K562 (cell line): ENCODE results near the gene IL17D. TPM values are rescaled to one million over a fixed set of nuclear protein-coding genes. Genes with fewer than 3 reads are reported as not detected.

ENCODE experiments used
- ATAC-seq: fragments of 200-7000 bp; cut with Tn5 transposase; 3 replicates; pipeline ENCODE4 v1.9.1; 2020; ENCODE audit warnings: moderate library complexity
- BruUV-seq: library from RNA; stranded (reverse); fragments of 400-500 nt; replicated peaks from 2 replicates; lab custom pipeline; 2021; lab: Mats Ljungman, UMichigan
- CTCF ChIA-PET: fragments of 300-600 bp; formaldehyde crosslinking; extraction: SDS; loops from one replicate; lab custom pipeline; 2021; ENCODE audit warnings: low intra/inter-chr PET ratio; lab: Yijun Ruan, JAX
- POLR2A ChIA-PET: fragments of 300-600, 350-650 bp; sonication (Branson Sonifier 250); formaldehyde crosslinking; extraction: SDS; loops from one replicate; lab custom pipeline; 2021; ENCODE audit warnings: antibody characterized with exemption, inconsistent platforms; lab: Yijun Ruan, JAX
- DNase-seq, 4 experiments: peaks; one replicate each; pipeline versions ENCODE4 v3.0.0 to v3.0.0-alpha.2; 2011 to 2018; ENCODE audit warnings: low spot score in 3 of 4, mixed read lengths in 3 of 4; ENCODE audit errors: extremely low read depth in 1 of 4
- FAIRE-seq: peaks from 2 replicates; lab custom pipeline; 2011; peaks lifted over from hg19 to GRCh38; lab: Jason Lieb, UNC
- H2AFZ ChIP-seq: 2 replicates; pipeline ENCODE4 v1.6.0; 2011; ENCODE audit warnings: low read depth, low read length, control low read depth, inconsistent platforms
- H3K27ac ChIP-seq: fragments of 200-600 bp; 3 replicates; pipeline ENCODE4 v1.8.0; 2011; ENCODE audit warnings: low read depth, mild to moderate bottlenecking, control low read depth, inconsistent platforms, low read length, moderate library complexity, mixed read lengths; ENCODE audit errors: extremely low read depth
- H3K27me3 ChIP-seq, 2 experiments: fragments of 300-600 bp in 1 of 2; 2 replicates in 1 of 2; 3 replicates in 1 of 2; pipeline versions ENCODE4 v1.6.0 to v1.8.0; 2011; ENCODE audit warnings: inconsistent platforms in 2 of 2, low read length in 2 of 2, mild to moderate bottlenecking in 1 of 2, mixed read lengths in 1 of 2, moderate library complexity in 1 of 2; ENCODE audit not compliant: control insufficient read depth in 2 of 2, insufficient read depth in 2 of 2
- H3K36me3 ChIP-seq: fragments of 300-600 bp; 3 replicates; pipeline ENCODE4 v1.8.0; 2011; ENCODE audit warnings: mild to moderate bottlenecking, low read length, inconsistent platforms; ENCODE audit not compliant: control insufficient read depth, insufficient read depth
- H3K4me1 ChIP-seq, 2 experiments: fragments of 200-600 bp in 1 of 2; replicated peaks in 1 of 2; 2 replicates in 1 of 2; 3 replicates in 1 of 2; pipeline versions ENCODE4 v1.5.1 to v1.8.0; 2011; ENCODE audit warnings: inconsistent platforms in 2 of 2, low read length in 2 of 2, mild to moderate bottlenecking in 1 of 2, mixed read lengths in 1 of 2, moderate library complexity in 1 of 2; ENCODE audit not compliant: control insufficient read depth in 2 of 2, insufficient read depth in 2 of 2
- H3K4me2 ChIP-seq: 2 replicates; pipeline ENCODE4 v1.6.1; 2011; ENCODE audit warnings: low read length, control low read depth, inconsistent platforms, mixed read lengths; ENCODE audit not compliant: insufficient read depth
- H3K4me3 ChIP-seq: fragments of 200-600 bp; sonication (generic), shearing (Covaris generic); 2 replicates; pipeline ENCODE4 v1.5.1; 2016; ENCODE audit warnings: control low read depth, inconsistent platforms
- H3K79me2 ChIP-seq: fragments of 200-600 bp; 3 replicates; pipeline ENCODE4 v1.8.0; 2011; ENCODE audit warnings: low read length, inconsistent platforms; ENCODE audit not compliant: control insufficient read depth, insufficient read depth
- H3K9ac ChIP-seq, 2 experiments: 2 replicates each; pipeline versions ENCODE4 v1.6.0 to v1.6.1; 2011; ENCODE audit warnings: low read depth in 2 of 2, low read length in 2 of 2, control low read depth in 1 of 2, inconsistent platforms in 1 of 2, mild to moderate bottlenecking in 1 of 2, mixed read lengths in 1 of 2; ENCODE audit not compliant: insufficient read depth in 1 of 2
- H3K9me1 ChIP-seq: one replicate; pipeline ENCODE4 v1.6.0; 2011; ENCODE audit warnings: inconsistent platforms, mild to moderate bottlenecking, low read length, moderate library complexity; ENCODE audit not compliant: control insufficient read depth, insufficient read depth
- H3K9me3 ChIP-seq: replicated peaks from 2 replicates; pipeline ENCODE4 v1.5.1; 2011; ENCODE audit warnings: low read depth, low read length, inconsistent platforms; ENCODE audit not compliant: control insufficient read depth, insufficient read depth
- H4K20me1 ChIP-seq: replicated peaks from 2 replicates; pipeline ENCODE4 v1.6.1; 2011; ENCODE audit warnings: low read length, inconsistent platforms, mixed read lengths; ENCODE audit not compliant: control insufficient read depth, insufficient read depth
- ARID3A ChIP-seq: IDR thresholded peaks from 2 replicates; pipeline ENCODE4 v1.6.1; 2012; ENCODE audit warnings: low read depth, low read length, improper control_type of control experiment, borderline replicate concordance
- CBFA2T3 ChIP-seq: fragments of 450-650 bp; IDR thresholded peaks from 2 replicates; pipeline ENCODE4 v1.6.1; 2017
- GTF2B ChIP-seq: IDR thresholded peaks from 2 replicates; pipeline ENCODE4 v1.6.1; 2011; ENCODE audit not compliant: insufficient read length; ENCODE audit errors: extremely low read depth
- HNRNPK ChIP-seq: fragments of 200-400 bp; formaldehyde crosslinking; IDR thresholded peaks from one replicate; pipeline ENCODE4 v1.6.1; 2018; ENCODE audit warnings: mild to moderate bottlenecking, low read depth, low read length; ENCODE audit not compliant: poor library complexity, severe bottlenecking
- JUND ChIP-seq, 2 experiments: IDR thresholded peaks; 2 replicates in 1 of 2; 3 replicates in 1 of 2; pipeline ENCODE4 v1.6.1; 2011; ENCODE audit warnings: borderline replicate concordance in 2 of 2, low read depth in 2 of 2, low read length in 2 of 2, improper control_type of control experiment in 1 of 2, missing biosample characterization in 1 of 2, missing genetic modification characterization in 1 of 2, missing genetic modification reagents in 1 of 2
- MEF2A ChIP-seq: IDR thresholded peaks from 2 replicates; pipeline ENCODE4 v1.6.1; 2011; ENCODE audit warnings: low read depth, mild to moderate bottlenecking, low read length, moderate library complexity; ENCODE audit not compliant: control insufficient read depth
- PCBP1 ChIP-seq: fragments of 200-400 bp; formaldehyde crosslinking; IDR thresholded peaks from 2 replicates; pipeline ENCODE4 v1.6.1; 2018; ENCODE audit warnings: mild to moderate bottlenecking, low read depth, low read length; ENCODE audit not compliant: poor library complexity, severe bottlenecking
- PHB2 ChIP-seq: fragments of 450-650 bp; IDR thresholded peaks from 2 replicates; pipeline ENCODE4 v1.6.1; 2017; ENCODE audit warnings: low read depth
- RBM17 ChIP-seq: fragments of 200-400 bp; formaldehyde crosslinking; IDR thresholded peaks from 2 replicates; pipeline ENCODE4 v1.6.1; 2017; ENCODE audit warnings: low read depth, mild to moderate bottlenecking, low read length, borderline replicate concordance
- SETDB1 ChIP-seq: IDR thresholded peaks from one replicate; pipeline ENCODE4 v1.6.1; 2012; ENCODE audit warnings: low read length, control low read depth, inconsistent platforms
- TFAM ChIP-seq: fragments of 250-450 bp; sonication (Bioruptor Pico); conservative IDR thresholded peaks from 2 replicates; pipeline ENCODE4 v1.5.0; 2021; ENCODE audit warnings: mild to moderate bottlenecking, moderate library complexity
- ZC3H4 ChIP-seq: sonication (generic); formaldehyde crosslinking; IDR thresholded peaks from 2 replicates; pipeline ENCODE4 v1.9.0; 2021; ENCODE audit warnings: missing genetic modification reagents, borderline replicate concordance
- ZFP1 ChIP-seq: fragments of 450-650 bp; formaldehyde crosslinking; IDR thresholded peaks from 2 replicates; pipeline ENCODE4 v1.4.0; 2020; ENCODE audit warnings: mild to moderate bottlenecking, mixed read lengths
- ZNF639 ChIP-seq, 2 experiments: fragments of 200-800 bp in 1 of 2; sonication (Bioruptor generic) in 1 of 2; sonication (generic) in 1 of 2; formaldehyde crosslinking in 1 of 2; IDR thresholded peaks in 1 of 2; conservative IDR thresholded peaks in 1 of 2; 2 replicates each; pipeline versions ENCODE4 v1.5.0 to v1.6.1; 2016 to 2020; ENCODE audit warnings: missing compliant biosample characterization in 1 of 2, missing genetic modification characterization in 1 of 2, missing genetic modification reagents in 1 of 2
- ZNF696 ChIP-seq: fragments of 250-450 bp; sonication (Bioruptor Pico); conservative IDR thresholded peaks from 2 replicates; pipeline ENCODE4 v1.4.0; 2020; ENCODE audit warnings: mild to moderate bottlenecking, moderate library complexity
- WGBS: fragments of 100-300 bp; shearing (Covaris generic); methylation state at CpG from one replicate; pipeline ENCODE4 v1.1.6; 2016; ENCODE audit warnings: low coverage, mixed read lengths; ENCODE audit not compliant: insufficient coverage; ENCODE audit errors: missing lambda C conversion rate; 5-methylcytosine and 5-hydroxymethylcytosine counted together
- in situ Hi-C: fragments of 300-500 bp; cut with MboI; formaldehyde crosslinking; loops from 4 replicates; pipeline ENCODE4 v1.15.0; 2018; ENCODE audit warnings: inconsistent platforms, mixed read lengths
- intact Hi-C: fragments of 100-400 bp; cut with micrococcal nuclease; formaldehyde crosslinking; loops from 2 replicates; pipeline ENCODE4 v1.14.2; 2022
- polyA plus RNA-seq, 8 experiments: library from polyadenylated mRNA; depleted of rRNA in 4 of 8; stranded (reverse) in 5 of 8; unstranded in 3 of 8; fragments of >200 nt; fragmentation: Nextera tagmentation in 2 of 8; fragmentation: Illumina TruSeq in 1 of 8; extraction: Ambion mirVana in 2 of 8; extraction: Trizol in 1 of 8; gene quantifications; 2 replicates each; pipeline versions ENCODE4 v1.2.1 to v1.2.3, GENCODE V29; 2011 to 2014; ENCODE audit warnings: inconsistent platforms in 1 of 8, missing spikeins in 1 of 8
- total RNA-seq, 7 experiments: library from RNA; depleted of rRNA in 6 of 7; stranded (reverse); fragments of >200 nt in 6 of 7; fragmentation: Illumina TruSeq in 2 of 7; extraction: Trizol in 2 of 7; gene quantifications; 2 replicates each; pipeline versions ENCODE4 v1.2.1 to v1.2.3, GENCODE V29; 2011 to 2021; ENCODE audit warnings: low replicate concordance in 1 of 7

The IL17D gene
- total and polyA plus RNA-seq, 9 of the 15 experiments (the other 6 are each of a cell fraction or from before 2014, with no cell fraction given) = 0.04 to 0.55 (median 0.13) TPM; not detected in 4

GRCh38 chr13:20714161-20714560 is 10.7 kb downstream of the IL17D start:
- intact Hi-C loops = loop anchor here (5.0 kb wide), 1 partner anchor 58 kb away; the partner anchor contains the start of gene EEF1AKMT1
- TF ChIP-seq MEF2A (no peak), ARID3A (no peak), ZNF639 (CRISPR knock-in tag; conservative IDR thresholded peaks at IDR 0.05 in 1 of 2, IDR thresholded peaks at IDR 0.05 in 1 of 2) (no peak), TFAM (no peak), HNRNPK (no peak), GTF2B (no peak), JUND (IDR thresholded peaks at IDR 0.05; ENCODE audit: borderline replicate concordance, low read depth, low read length) (no peak), JUND (tag; IDR thresholded peaks at IDR 0.05; ENCODE audit: borderline replicate concordance, low read depth, low read length) (no peak), RBM17 (no peak), SETDB1 (no peak), CBFA2T3 (no peak), ZNF696 (no peak), PHB2 (no peak), PCBP1 (no peak), ZC3H4 (no peak), ZFP1 (CRISPR knock-in tag) (no peak)

More at GRCh38 chr13:20714161-20714560, 10.7 kb downstream of the IL17D start:
- POLR2A ChIA-PET = interaction anchor here (1.2 kb wide), 1 partner anchor 11 kb away, joined by 4 read pairs; the partner anchor contains the start of gene IL17D
- CTCF ChIA-PET = no interaction called here
- FAIRE-seq (no peak), ATAC-seq (no peak), DNase-seq (no peak)
- 41% methylated on average over 7 of the region's 8 CpGs for WGBS
- in situ Hi-C loops = loop anchor here (10.0 kb wide), 1 partner anchor 211 kb away; no protein-coding TSS in a partner anchor
- no peaks in the 10 kb centered on the region for H3K9me1 ChIP-seq
- H4K20me1 ChIP-seq = no peaks in the 10 kb centered on the region
- no peak overlapping the region for H3K27ac ChIP-seq
- H3K27me3 ChIP-seq = peaks cover 0 to 12% of the 10 kb centered on the region in 2 experiments; a peak in 2 of 5 replicates
- H3K79me2 ChIP-seq = no peaks in the 10 kb centered on the region
- H3K4me3 ChIP-seq = no peak overlapping the region
- no peaks in the 10 kb centered on the region for H3K9me3 ChIP-seq
- no peak overlapping the region; the same call in 1 of the 2 replicates for H2AFZ ChIP-seq
- no peak overlapping the region for H3K4me2 ChIP-seq
- no peaks in the 10 kb centered on the region for H3K36me3 ChIP-seq
- peaks cover 2 to 13% of the 10 kb centered on the region in 2 experiments; a peak in 4 of 5 replicates for H3K4me1 ChIP-seq
- H3K9ac ChIP-seq = no peak overlapping the region
- BruUV-seq = no TSS peak
